K562 (cell line): ENCODE results near the gene RDH14. TPM values are rescaled to one million over a fixed set of nuclear protein-coding genes. Genes with fewer than 3 reads are reported as not detected.

Source experiments
- ATAC-seq: fragments of 200-7000 bp; cut with Tn5 transposase; 3 replicates; pipeline ENCODE4 v1.9.1; 2020; ENCODE audit warnings: moderate library complexity
- BruUV-seq: library from RNA; stranded (reverse); fragments of 400-500 nt; replicated peaks from 2 replicates; lab custom pipeline; 2021; lab: Mats Ljungman, UMichigan
- CTCF ChIA-PET: fragments of 300-600 bp; formaldehyde crosslinking; extraction: SDS; loops from one replicate; lab custom pipeline; 2021; ENCODE audit warnings: low intra/inter-chr PET ratio; lab: Yijun Ruan, JAX
- POLR2A ChIA-PET: fragments of 300-600, 350-650 bp; sonication (Branson Sonifier 250); formaldehyde crosslinking; extraction: SDS; loops from one replicate; lab custom pipeline; 2021; ENCODE audit warnings: antibody characterized with exemption, inconsistent platforms; lab: Yijun Ruan, JAX
- DNase-seq, 4 experiments: peaks; one replicate each; pipeline versions ENCODE4 v3.0.0 to v3.0.0-alpha.2; 2011 to 2018; ENCODE audit warnings: low spot score in 3 of 4, mixed read lengths in 3 of 4; ENCODE audit errors: extremely low read depth in 1 of 4
- FAIRE-seq: peaks from 2 replicates; lab custom pipeline; 2011; peaks lifted over from hg19 to GRCh38; lab: Jason Lieb, UNC
- H2AFZ ChIP-seq: 2 replicates; pipeline ENCODE4 v1.6.0; 2011; ENCODE audit warnings: low read depth, low read length, control low read depth, inconsistent platforms
- H3K27ac ChIP-seq: fragments of 200-600 bp; 3 replicates; pipeline ENCODE4 v1.8.0; 2011; ENCODE audit warnings: low read depth, mild to moderate bottlenecking, control low read depth, inconsistent platforms, low read length, moderate library complexity, mixed read lengths; ENCODE audit errors: extremely low read depth
- H3K27me3 ChIP-seq, 2 experiments: fragments of 300-600 bp in 1 of 2; 2 replicates in 1 of 2; 3 replicates in 1 of 2; pipeline versions ENCODE4 v1.6.0 to v1.8.0; 2011; ENCODE audit warnings: inconsistent platforms in 2 of 2, low read length in 2 of 2, mild to moderate bottlenecking in 1 of 2, mixed read lengths in 1 of 2, moderate library complexity in 1 of 2; ENCODE audit not compliant: control insufficient read depth in 2 of 2, insufficient read depth in 2 of 2
- H3K36me3 ChIP-seq: fragments of 300-600 bp; 3 replicates; pipeline ENCODE4 v1.8.0; 2011; ENCODE audit warnings: mild to moderate bottlenecking, low read length, inconsistent platforms; ENCODE audit not compliant: control insufficient read depth, insufficient read depth
- H3K4me1 ChIP-seq, 2 experiments: fragments of 200-600 bp in 1 of 2; replicated peaks in 1 of 2; 2 replicates in 1 of 2; 3 replicates in 1 of 2; pipeline versions ENCODE4 v1.5.1 to v1.8.0; 2011; ENCODE audit warnings: inconsistent platforms in 2 of 2, low read length in 2 of 2, mild to moderate bottlenecking in 1 of 2, mixed read lengths in 1 of 2, moderate library complexity in 1 of 2; ENCODE audit not compliant: control insufficient read depth in 2 of 2, insufficient read depth in 2 of 2
- H3K4me2 ChIP-seq: 2 replicates; pipeline ENCODE4 v1.6.1; 2011; ENCODE audit warnings: low read length, control low read depth, inconsistent platforms, mixed read lengths; ENCODE audit not compliant: insufficient read depth
- H3K4me3 ChIP-seq: fragments of 200-600 bp; sonication (generic), shearing (Covaris generic); 2 replicates; pipeline ENCODE4 v1.5.1; 2016; ENCODE audit warnings: control low read depth, inconsistent platforms
- H3K79me2 ChIP-seq: fragments of 200-600 bp; 3 replicates; pipeline ENCODE4 v1.8.0; 2011; ENCODE audit warnings: low read length, inconsistent platforms; ENCODE audit not compliant: control insufficient read depth, insufficient read depth
- H3K9ac ChIP-seq, 2 experiments: 2 replicates each; pipeline versions ENCODE4 v1.6.0 to v1.6.1; 2011; ENCODE audit warnings: low read depth in 2 of 2, low read length in 2 of 2, control low read depth in 1 of 2, inconsistent platforms in 1 of 2, mild to moderate bottlenecking in 1 of 2, mixed read lengths in 1 of 2; ENCODE audit not compliant: insufficient read depth in 1 of 2
- H3K9me1 ChIP-seq: one replicate; pipeline ENCODE4 v1.6.0; 2011; ENCODE audit warnings: inconsistent platforms, mild to moderate bottlenecking, low read length, moderate library complexity; ENCODE audit not compliant: control insufficient read depth, insufficient read depth
- H3K9me3 ChIP-seq: replicated peaks from 2 replicates; pipeline ENCODE4 v1.5.1; 2011; ENCODE audit warnings: low read depth, low read length, inconsistent platforms; ENCODE audit not compliant: control insufficient read depth, insufficient read depth
- H4K20me1 ChIP-seq: replicated peaks from 2 replicates; pipeline ENCODE4 v1.6.1; 2011; ENCODE audit warnings: low read length, inconsistent platforms, mixed read lengths; ENCODE audit not compliant: control insufficient read depth, insufficient read depth
- CBX3 ChIP-seq, 2 experiments: IDR thresholded peaks; 1 replicate in 1 of 2; 2 replicates in 1 of 2; pipeline ENCODE4 v1.6.1; 2012; ENCODE audit warnings: inconsistent platforms in 2 of 2, low read length in 2 of 2, borderline replicate concordance in 1 of 2, control low read depth in 1 of 2
- GABPB1 ChIP-seq: sonication (generic); formaldehyde crosslinking; IDR thresholded peaks from 2 replicates; pipeline ENCODE4 v1.8.0; 2022; ENCODE audit warnings: mild to moderate bottlenecking, missing genetic modification reagents
- GTF2F1 ChIP-seq: IDR thresholded peaks from 2 replicates; pipeline ENCODE4 v1.6.1; 2011; ENCODE audit warnings: low read depth, low read length, improper control_type of control experiment
- HDAC8 ChIP-seq: fragments of 450-650 bp; IDR thresholded peaks from 2 replicates; pipeline ENCODE4 v1.6.1; 2016; ENCODE audit warnings: mild to moderate bottlenecking, missing genetic modification characterization, moderate library complexity, missing compliant biosample characterization
- JUNB ChIP-seq: fragments of 450-650 bp; formaldehyde crosslinking; conservative IDR thresholded peaks from 2 replicates; pipeline ENCODE4 v1.4.0; 2020; ENCODE audit warnings: mild to moderate bottlenecking
- MCM3 ChIP-seq: fragments of 450-650 bp; IDR thresholded peaks from 2 replicates; pipeline ENCODE4 v1.6.1; 2016
- NR3C1 ChIP-seq: sonication (generic); formaldehyde crosslinking; IDR thresholded peaks from 2 replicates; pipeline ENCODE4 v1.8.1; 2022; ENCODE audit warnings: missing genetic modification reagents
- POU5F1 ChIP-seq: fragments of 150-350 bp; IDR thresholded peaks from 2 replicates; pipeline ENCODE4 v1.6.1; 2014; ENCODE audit warnings: borderline replicate concordance, low read length, low read depth, mild to moderate bottlenecking; ENCODE audit not compliant: partially characterized antibody
- RBM17 ChIP-seq: fragments of 200-400 bp; formaldehyde crosslinking; IDR thresholded peaks from 2 replicates; pipeline ENCODE4 v1.6.1; 2017; ENCODE audit warnings: low read depth, mild to moderate bottlenecking, low read length, borderline replicate concordance
- SETDB1 ChIP-seq: IDR thresholded peaks from one replicate; pipeline ENCODE4 v1.6.1; 2012; ENCODE audit warnings: low read length, control low read depth, inconsistent platforms
- ZNF444 ChIP-seq: fragments of 250-450 bp; sonication (Bioruptor Pico); IDR thresholded peaks from 2 replicates; pipeline ENCODE4 v1.4.0; 2020; ENCODE audit warnings: mild to moderate bottlenecking, moderate library complexity
- ZNF639 ChIP-seq, 2 experiments: fragments of 200-800 bp in 1 of 2; sonication (Bioruptor generic) in 1 of 2; sonication (generic) in 1 of 2; formaldehyde crosslinking in 1 of 2; IDR thresholded peaks in 1 of 2; conservative IDR thresholded peaks in 1 of 2; 2 replicates each; pipeline versions ENCODE4 v1.5.0 to v1.6.1; 2016 to 2020; ENCODE audit warnings: missing compliant biosample characterization in 1 of 2, missing genetic modification characterization in 1 of 2, missing genetic modification reagents in 1 of 2
- ZZZ3 ChIP-seq: fragments of 450-650 bp; IDR thresholded peaks from 2 replicates; pipeline ENCODE4 v1.6.1; 2016; ENCODE audit warnings: antibody characterized with exemption, mild to moderate bottlenecking, moderate library complexity
- WGBS: fragments of 100-300 bp; shearing (Covaris generic); methylation state at CpG from one replicate; pipeline ENCODE4 v1.1.6; 2016; ENCODE audit warnings: low coverage, mixed read lengths; ENCODE audit not compliant: insufficient coverage; ENCODE audit errors: missing lambda C conversion rate; 5-methylcytosine and 5-hydroxymethylcytosine counted together
- in situ Hi-C: fragments of 300-500 bp; cut with MboI; formaldehyde crosslinking; loops from 4 replicates; pipeline ENCODE4 v1.15.0; 2018; ENCODE audit warnings: inconsistent platforms, mixed read lengths
- intact Hi-C: fragments of 100-400 bp; cut with micrococcal nuclease; formaldehyde crosslinking; loops from 2 replicates; pipeline ENCODE4 v1.14.2; 2022
- polyA plus RNA-seq, 8 experiments: library from polyadenylated mRNA; depleted of rRNA in 4 of 8; stranded (reverse) in 5 of 8; unstranded in 3 of 8; fragments of >200 nt; fragmentation: Nextera tagmentation in 2 of 8; fragmentation: Illumina TruSeq in 1 of 8; extraction: Ambion mirVana in 2 of 8; extraction: Trizol in 1 of 8; gene quantifications; 2 replicates each; pipeline versions ENCODE4 v1.2.1 to v1.2.3, GENCODE V29; 2011 to 2014; ENCODE audit warnings: inconsistent platforms in 1 of 8, missing spikeins in 1 of 8
- total RNA-seq, 7 experiments: library from RNA; depleted of rRNA in 6 of 7; stranded (reverse); fragments of >200 nt in 6 of 7; fragmentation: Illumina TruSeq in 2 of 7; extraction: Trizol in 2 of 7; gene quantifications; 2 replicates each; pipeline versions ENCODE4 v1.2.1 to v1.2.3, GENCODE V29; 2011 to 2021; ENCODE audit warnings: low replicate concordance in 1 of 7
- TF ChIP-seq, protein P1 (sequence below): fragments of 450-650 bp; IDR thresholded peaks from 2 replicates; pipeline ENCODE4 v1.6.1; 2017; ENCODE audit warnings: antibody characterized with exemption, mild to moderate bottlenecking
- TF ChIP-seq, protein P2 (sequence below): fragments of 200-800 bp; sonication (Bioruptor generic); IDR thresholded peaks from 2 replicates; pipeline ENCODE4 v1.6.1; 2017; ENCODE audit warnings: missing genetic modification characterization, missing compliant biosample characterization

The RDH14 gene
- total and polyA plus RNA-seq, 9 of the 15 experiments (the other 6 are each of a cell fraction or from before 2014, with no cell fraction given) = 6.7 to 26.2 (median 20.9) TPM

- TF ChIP-seq, protein P1, sequence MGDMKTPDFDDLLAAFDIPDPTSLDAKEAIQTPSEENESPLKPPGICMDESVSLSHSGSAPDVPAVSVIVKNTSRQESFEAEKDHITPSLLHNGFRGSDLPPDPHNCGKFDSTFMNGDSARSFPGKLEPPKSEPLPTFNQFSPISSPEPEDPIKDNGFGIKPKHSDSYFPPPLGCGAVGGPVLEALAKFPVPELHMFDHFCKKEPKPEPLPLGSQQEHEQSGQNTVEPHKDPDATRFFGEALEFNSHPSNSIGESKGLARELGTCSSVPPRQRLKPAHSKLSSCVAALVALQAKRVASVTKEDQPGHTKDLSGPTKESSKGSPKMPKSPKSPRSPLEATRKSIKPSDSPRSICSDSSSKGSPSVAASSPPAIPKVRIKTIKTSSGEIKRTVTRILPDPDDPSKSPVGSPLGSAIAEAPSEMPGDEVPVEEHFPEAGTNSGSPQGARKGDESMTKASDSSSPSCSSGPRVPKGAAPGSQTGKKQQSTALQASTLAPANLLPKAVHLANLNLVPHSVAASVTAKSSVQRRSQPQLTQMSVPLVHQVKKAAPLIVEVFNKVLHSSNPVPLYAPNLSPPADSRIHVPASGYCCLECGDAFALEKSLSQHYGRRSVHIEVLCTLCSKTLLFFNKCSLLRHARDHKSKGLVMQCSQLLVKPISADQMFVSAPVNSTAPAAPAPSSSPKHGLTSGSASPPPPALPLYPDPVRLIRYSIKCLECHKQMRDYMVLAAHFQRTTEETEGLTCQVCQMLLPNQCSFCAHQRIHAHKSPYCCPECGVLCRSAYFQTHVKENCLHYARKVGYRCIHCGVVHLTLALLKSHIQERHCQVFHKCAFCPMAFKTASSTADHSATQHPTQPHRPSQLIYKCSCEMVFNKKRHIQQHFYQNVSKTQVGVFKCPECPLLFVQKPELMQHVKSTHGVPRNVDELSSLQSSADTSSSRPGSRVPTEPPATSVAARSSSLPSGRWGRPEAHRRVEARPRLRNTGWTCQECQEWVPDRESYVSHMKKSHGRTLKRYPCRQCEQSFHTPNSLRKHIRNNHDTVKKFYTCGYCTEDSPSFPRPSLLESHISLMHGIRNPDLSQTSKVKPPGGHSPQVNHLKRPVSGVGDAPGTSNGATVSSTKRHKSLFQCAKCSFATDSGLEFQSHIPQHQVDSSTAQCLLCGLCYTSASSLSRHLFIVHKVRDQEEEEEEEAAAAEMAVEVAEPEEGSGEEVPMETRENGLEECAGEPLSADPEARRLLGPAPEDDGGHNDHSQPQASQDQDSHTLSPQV = no peak
- TF ChIP-seq, protein P2, sequence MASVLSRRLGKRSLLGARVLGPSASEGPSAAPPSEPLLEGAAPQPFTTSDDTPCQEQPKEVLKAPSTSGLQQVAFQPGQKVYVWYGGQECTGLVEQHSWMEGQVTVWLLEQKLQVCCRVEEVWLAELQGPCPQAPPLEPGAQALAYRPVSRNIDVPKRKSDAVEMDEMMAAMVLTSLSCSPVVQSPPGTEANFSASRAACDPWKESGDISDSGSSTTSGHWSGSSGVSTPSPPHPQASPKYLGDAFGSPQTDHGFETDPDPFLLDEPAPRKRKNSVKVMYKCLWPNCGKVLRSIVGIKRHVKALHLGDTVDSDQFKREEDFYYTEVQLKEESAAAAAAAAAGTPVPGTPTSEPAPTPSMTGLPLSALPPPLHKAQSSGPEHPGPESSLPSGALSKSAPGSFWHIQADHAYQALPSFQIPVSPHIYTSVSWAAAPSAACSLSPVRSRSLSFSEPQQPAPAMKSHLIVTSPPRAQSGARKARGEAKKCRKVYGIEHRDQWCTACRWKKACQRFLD (CRISPR knock-in tag) = no peak
- no peak for TF ChIP-seq NR3C1 (CRISPR knock-in tag)
Observed at GRCh38 chr2:18550433-18550832, 10.0 kb downstream of the RDH14 start (continued).

- no peak overlapping the region for H2AFZ ChIP-seq
- ChIA-PET CTCF (no interaction called here), POLR2A (interaction anchor here (0.6 to 1.8 kb wide), 3 partner anchors 11 to 13 kb away, joined by 3 to 7 read pairs (median 3); partner anchors contain the start of gene RDH14)
- H3K9ac ChIP-seq = no peak overlapping the region
- H3K27ac ChIP-seq = no peak overlapping the region
- WGBS = 12% methylated on average over 2 of the region's 2 CpGs
- no peaks in the 10 kb centered on the region for H3K9me3 ChIP-seq
- no peaks in the 10 kb centered on the region for H3K79me2 ChIP-seq
- FAIRE-seq = no peak
- peaks cover 0 to 22% of the 10 kb centered on the region in 2 experiments; a peak in 3 of 5 replicates for H3K4me1 ChIP-seq
- DNase-seq = no peak
- H3K27me3 ChIP-seq = no peaks in the 10 kb centered on the region
- H4K20me1 ChIP-seq = no peaks in the 10 kb centered on the region
- no peaks in the 10 kb centered on the region for H3K9me1 ChIP-seq
- no peak overlapping the region for H3K4me3 ChIP-seq
- H3K36me3 ChIP-seq = no peaks in the 10 kb centered on the region
- H3K4me2 ChIP-seq = no peak overlapping the region
- no peak; the same call in 2 of the 3 replicates for ATAC-seq
- in situ Hi-C loops = no loop called here
- intact Hi-C loops = no loop called here
- BruUV-seq = no TSS peak
- TF ChIP-seq ZNF444 (CRISPR knock-in tag) (no peak), GABPB1 (CRISPR knock-in tag) (no peak), SETDB1 (no peak), ZNF639 (CRISPR knock-in tag; conservative IDR thresholded peaks at IDR 0.05 in 1 of 2, IDR thresholded peaks at IDR 0.05 in 1 of 2) (no peak), MCM3 (no peak), CBX3 (IDR thresholded peaks at IDR 0.05; ENCODE audit: borderline replicate concordance in 1 of 2, low read length in 2 of 2) (no peak), POU5F1 (no peak), JUNB (CRISPR knock-in tag) (no peak), HDAC8 (tag) (no peak), ZZZ3 (no peak), RBM17 (no peak), GTF2F1 (no peak)
Observed at GRCh38 chr2:18549083-18549482, 11.4 kb downstream of the RDH14 start.
